ENCODE measurements around the gene USP9X.

DNA sequence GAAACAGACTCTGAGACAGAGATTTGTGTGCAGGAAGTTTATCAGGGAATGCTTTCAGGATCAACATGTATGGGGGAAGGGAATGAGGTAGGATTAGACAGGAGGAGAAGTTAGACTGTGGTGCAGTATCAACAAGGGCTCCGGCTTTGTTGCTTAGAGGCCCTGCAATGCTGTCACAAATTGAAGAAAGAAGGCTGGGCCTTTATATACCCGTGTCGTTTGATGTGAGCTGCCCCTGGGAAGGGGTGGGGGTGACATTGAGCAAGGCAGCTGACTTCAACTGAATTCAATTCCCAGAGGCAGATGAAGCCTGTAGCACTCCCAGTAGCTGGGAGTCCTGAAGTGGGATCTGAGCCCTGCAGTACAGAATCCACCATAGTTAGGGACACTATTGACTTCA is 29.5 kb upstream of the USP9X start:
- no peak for TF ChIP-seq ZFX (IDR thresholded peaks at IDR 0.05)
- TF ChIP-seq, protein P1, sequence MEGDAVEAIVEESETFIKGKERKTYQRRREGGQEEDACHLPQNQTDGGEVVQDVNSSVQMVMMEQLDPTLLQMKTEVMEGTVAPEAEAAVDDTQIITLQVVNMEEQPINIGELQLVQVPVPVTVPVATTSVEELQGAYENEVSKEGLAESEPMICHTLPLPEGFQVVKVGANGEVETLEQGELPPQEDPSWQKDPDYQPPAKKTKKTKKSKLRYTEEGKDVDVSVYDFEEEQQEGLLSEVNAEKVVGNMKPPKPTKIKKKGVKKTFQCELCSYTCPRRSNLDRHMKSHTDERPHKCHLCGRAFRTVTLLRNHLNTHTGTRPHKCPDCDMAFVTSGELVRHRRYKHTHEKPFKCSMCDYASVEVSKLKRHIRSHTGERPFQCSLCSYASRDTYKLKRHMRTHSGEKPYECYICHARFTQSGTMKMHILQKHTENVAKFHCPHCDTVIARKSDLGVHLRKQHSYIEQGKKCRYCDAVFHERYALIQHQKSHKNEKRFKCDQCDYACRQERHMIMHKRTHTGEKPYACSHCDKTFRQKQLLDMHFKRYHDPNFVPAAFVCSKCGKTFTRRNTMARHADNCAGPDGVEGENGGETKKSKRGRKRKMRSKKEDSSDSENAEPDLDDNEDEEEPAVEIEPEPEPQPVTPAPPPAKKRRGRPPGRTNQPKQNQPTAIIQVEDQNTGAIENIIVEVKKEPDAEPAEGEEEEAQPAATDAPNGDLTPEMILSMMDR (conservative IDR thresholded peaks at IDR 0.05), result no peak
